ENCODE results near the gene DPM2. TPM values are rescaled to one million over a fixed set of nuclear protein-coding genes. Genes with fewer than 3 reads are reported as not detected.

Gene DPM2
- total RNA-seq, 4 donors from 2014 or later, result 8.8 to 18.0 (median 13.5) TPM

GRCh38 chr9:127934986-127935385, 2.7 kb downstream of the DPM2 start:
- TF ChIP-seq, protein P1, sequence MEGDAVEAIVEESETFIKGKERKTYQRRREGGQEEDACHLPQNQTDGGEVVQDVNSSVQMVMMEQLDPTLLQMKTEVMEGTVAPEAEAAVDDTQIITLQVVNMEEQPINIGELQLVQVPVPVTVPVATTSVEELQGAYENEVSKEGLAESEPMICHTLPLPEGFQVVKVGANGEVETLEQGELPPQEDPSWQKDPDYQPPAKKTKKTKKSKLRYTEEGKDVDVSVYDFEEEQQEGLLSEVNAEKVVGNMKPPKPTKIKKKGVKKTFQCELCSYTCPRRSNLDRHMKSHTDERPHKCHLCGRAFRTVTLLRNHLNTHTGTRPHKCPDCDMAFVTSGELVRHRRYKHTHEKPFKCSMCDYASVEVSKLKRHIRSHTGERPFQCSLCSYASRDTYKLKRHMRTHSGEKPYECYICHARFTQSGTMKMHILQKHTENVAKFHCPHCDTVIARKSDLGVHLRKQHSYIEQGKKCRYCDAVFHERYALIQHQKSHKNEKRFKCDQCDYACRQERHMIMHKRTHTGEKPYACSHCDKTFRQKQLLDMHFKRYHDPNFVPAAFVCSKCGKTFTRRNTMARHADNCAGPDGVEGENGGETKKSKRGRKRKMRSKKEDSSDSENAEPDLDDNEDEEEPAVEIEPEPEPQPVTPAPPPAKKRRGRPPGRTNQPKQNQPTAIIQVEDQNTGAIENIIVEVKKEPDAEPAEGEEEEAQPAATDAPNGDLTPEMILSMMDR (IDR thresholded peaks at IDR 0.05), result no peak
- no peak for DNase-seq (ENCODE audit: low spot score)
- ATAC-seq (ENCODE audit: low FRiP score), result no peak

- ATAC-seq (ENCODE audit: low FRiP score) (no peak), DNase-seq (ENCODE audit: low spot score) (no peak)
- TF ChIP-seq, protein P1 (IDR thresholded peaks at IDR 0.05), result no peak
Observed at GRCh38 chr9:127934248-127934647, 3.4 kb downstream of the DPM2 start.

DNA sequence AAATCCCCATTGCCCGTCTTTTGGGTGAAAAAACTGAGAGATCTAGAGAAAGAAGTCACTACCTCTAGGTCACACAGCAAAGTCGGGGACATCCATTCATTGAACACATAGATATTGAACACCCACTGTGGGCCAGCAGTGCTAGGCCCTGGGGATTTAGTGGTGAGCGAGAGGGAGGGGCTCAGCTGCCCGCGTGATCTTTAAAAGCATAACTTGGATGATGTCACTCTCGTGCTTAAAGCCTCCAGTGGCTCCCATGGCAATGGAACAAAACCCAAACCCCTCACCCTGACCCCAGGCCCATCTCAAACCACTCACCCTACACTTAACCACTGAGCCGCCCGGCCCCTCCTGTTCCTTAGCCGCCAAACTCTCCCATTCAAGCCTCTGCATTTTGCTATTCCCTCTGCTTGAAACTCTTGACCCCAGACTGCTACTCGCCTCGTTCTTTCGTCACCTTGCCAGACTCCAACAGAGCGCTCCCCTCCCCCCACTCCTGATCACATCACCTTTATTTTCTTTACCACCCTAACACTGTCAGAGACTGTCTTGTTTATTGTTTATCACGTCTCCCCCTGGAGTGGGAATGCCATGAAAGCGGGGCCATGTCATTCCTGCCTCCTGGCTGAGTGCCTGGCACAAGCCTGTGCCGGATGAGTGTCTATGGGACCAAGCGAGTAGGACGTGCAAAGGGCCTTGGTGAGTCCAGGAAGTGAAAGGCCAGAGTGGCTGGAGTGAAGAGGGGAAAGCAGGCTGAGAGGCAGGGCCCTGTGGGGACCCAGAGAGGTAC, 6.4 kb downstream of the DPM2 start:
- TF ChIP-seq, protein P1 (IDR thresholded peaks at IDR 0.05), result no peak
- DNase-seq (ENCODE audit: low spot score) (no peak), ATAC-seq (ENCODE audit: low FRiP score) (no peak)

GRCh38 chr9:127930231-127931091, 7.2 kb downstream of the DPM2 start, which contains the start of gene PIP5KL1:
Gene PIP5KL1, minus strand, starts transcription at chr9:127930777. Its CDS starts 25 bp downstream, at chr9:127930752.
- peak; percentile 70 for ATAC-seq (ENCODE audit: low FRiP score)
- TF ChIP-seq, protein P1 (IDR thresholded peaks at IDR 0.05), result no peak
- DNase-seq (ENCODE audit: low spot score), result peak; percentile 70

- ATAC-seq (ENCODE audit: low FRiP score) (no peak), DNase-seq (ENCODE audit: low spot score) (no peak)
- TF ChIP-seq, protein P1 (IDR thresholded peaks at IDR 0.05), result no peak
Observed at GRCh38 chr9:127929625-127929979, 8.1 kb downstream of the DPM2 start.

- no peak for DNase-seq (ENCODE audit: low spot score)
- TF ChIP-seq, protein P1 (IDR thresholded peaks at IDR 0.05), result no peak
- no peak for ATAC-seq (ENCODE audit: low FRiP score)
Observed at GRCh38 chr9:127928676-127929624, 8.7 kb downstream of the DPM2 start.

All from omental fat pad (tissue), 4 donors.